SH-SY5Y (cell line): ENCODE measurements around the gene TMEM51.

Experiments used
- GATA2 ChIP-seq: IDR thresholded peaks from 2 replicates; pipeline ENCODE4 v1.6.1; 2011; ENCODE audit warnings: mild to moderate bottlenecking, low read depth, low read length
- GATA3 ChIP-seq: IDR thresholded peaks from 2 replicates; pipeline ENCODE4 v1.6.1; 2011; ENCODE audit warnings: low read depth, mild to moderate bottlenecking, low read length, moderate library complexity

DNA sequence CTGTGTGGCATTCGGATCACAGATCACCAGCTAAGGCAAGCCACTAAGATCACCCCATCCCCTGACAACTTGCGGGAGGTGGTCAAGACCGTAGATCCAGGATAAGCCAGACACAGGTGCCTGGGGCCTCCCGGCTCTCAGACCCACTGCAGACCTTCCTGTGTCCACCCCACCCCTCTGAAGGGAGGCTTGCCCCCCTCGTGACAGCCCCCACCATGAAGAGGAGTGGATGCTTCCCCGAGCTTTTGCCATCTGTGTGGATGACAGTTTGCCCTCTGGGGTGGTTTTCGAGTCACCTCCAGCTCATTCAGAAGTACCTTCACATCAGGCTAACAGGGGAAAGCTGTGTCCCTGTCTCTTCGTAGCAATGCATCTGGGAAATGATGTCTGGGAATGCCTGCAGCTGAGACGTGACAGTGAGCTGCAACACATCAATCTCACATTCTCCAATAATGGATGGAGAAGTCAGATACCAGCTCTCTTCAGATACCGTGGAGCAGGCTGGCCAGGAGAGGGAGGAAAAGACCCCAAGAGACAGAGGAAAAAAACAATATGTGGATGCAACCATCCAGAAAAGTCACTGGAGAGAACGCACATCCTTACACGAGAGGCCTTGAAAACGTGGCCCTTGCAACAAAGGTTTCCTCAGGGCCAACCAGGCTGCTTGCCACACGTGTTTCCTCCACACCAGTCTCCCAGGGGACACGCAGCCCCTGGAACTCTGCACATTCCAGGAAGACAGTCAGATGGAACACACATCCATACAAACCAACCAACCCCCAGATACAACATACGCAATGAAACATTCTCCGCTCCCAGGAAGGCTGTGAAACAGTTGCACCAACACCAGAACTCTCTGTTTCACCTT lies 73.1 kb downstream of the TMEM51 start:
- TF ChIP-seq GATA2 (no peak), GATA3 (no peak)
